NCI-H1417 (cell line): Measurements from ENCODE around the gene GNG3.
A peak's percentile ranks its signal among the peaks of the same experiment; 100 is the strongest.
"Not testable (repeated sequence)": the region's sequence is repeated elsewhere in the genome, so short reads cannot be mapped to it uniquely, and the experiment has no call there.

ENCODE experiments used
- DNase-seq, 3 experiments: peaks; one replicate each; lab custom pipeline; 2025; lab: John Stamatoyannopoulos, UW

Gene GNG3

DNA sequence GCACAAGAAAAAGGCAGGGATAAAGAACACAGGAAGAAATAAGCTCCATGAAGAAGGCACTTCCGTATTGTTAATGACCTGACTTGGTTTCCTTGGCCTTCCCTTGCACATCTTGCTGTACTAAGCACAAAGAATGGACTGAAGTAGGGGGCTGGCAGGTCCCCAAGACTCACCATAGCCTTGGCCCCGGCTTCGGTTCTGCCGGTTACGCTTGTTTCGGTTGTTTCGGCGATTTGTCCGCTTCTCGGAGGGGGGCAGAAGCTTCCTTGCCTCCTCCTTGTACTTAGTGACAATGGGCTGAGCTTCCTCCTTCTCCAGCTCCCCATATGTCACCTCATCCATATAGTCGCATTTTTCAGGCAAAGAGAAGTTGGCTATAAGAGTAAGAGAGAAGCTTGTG lies 9.3 kb downstream of the GNG3 start:
- no peak for DNase-seq

DNA sequence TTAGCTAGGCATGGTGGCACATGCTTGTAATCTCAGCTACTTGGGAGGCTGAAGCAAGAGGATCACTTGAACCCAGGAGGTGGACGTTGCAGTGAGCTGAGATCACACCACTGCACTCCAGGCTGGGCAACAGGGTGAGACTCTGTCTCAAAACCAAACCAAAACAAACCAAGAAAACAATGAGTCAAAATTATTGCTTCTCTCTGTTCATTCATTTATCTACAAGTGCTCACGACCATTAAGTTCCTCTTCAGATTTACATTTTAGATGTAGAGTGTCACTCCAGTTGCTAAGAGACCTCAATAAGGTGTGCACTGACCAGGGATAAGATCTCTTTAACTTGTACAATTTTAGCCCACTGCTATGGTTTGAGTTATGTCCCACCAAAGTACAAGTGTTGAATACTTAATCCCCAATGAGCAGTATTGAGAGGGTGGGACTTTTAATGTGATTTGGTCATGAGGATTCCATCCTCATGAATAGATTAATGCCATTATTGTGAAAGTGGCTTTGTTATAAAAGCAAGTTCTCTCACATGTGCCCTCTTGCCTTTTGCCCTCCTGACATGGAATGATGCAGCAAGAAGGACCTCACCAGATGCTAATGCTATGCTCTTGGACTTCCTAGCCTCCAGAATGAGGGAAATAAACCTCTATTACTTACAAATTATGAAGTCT lies 12.0 kb downstream of the GNG3 start:
- no peak for DNase-seq

DNA sequence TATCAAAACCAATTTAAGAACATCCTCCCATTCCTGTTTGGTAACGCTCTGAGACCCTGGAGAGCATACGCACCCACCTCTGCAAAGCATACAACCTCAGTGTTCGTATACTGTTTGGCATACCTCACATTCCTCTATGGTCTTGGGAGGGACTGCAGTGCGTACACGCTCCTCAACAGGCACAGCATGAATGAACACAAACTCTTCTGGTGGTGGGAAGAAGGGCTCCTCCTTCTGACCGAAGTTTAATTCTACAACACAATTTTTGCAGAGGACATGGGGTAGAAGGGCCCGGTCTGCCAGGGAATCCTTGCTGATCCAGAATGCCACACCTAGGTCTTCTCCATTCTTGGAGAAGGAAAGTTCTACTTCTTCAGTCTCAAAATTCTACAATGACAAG lies 14.5 kb downstream of the GNG3 start:
- DNase-seq = no peak

DNA sequence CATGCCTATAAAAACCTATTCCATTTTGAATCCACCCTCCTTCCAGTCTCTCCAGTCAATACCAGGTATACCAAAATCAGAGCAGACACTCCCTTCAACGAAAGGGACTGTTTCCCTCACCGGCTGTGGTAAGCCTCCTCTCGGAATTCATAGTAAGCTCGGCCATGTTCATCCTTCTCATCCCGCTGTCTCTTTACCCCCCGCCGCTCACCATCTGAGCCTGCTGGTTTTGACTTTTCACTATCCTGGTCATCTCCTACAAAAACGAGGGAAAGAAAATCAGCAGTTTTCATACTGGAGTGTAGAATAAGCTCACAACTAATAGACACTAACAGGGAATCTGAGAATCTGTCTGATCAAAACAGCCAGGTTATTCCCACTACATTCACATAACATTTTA lies 16.7 kb downstream of the GNG3 start:
- DNase-seq = peak in 1 of 3 experiments; percentile 26

- peak in 1 of 3 experiments; percentile 46 for DNase-seq
Measured at GRCh38 chr11:62725646-62726045, 18.2 kb downstream of the GNG3 start.

DNA sequence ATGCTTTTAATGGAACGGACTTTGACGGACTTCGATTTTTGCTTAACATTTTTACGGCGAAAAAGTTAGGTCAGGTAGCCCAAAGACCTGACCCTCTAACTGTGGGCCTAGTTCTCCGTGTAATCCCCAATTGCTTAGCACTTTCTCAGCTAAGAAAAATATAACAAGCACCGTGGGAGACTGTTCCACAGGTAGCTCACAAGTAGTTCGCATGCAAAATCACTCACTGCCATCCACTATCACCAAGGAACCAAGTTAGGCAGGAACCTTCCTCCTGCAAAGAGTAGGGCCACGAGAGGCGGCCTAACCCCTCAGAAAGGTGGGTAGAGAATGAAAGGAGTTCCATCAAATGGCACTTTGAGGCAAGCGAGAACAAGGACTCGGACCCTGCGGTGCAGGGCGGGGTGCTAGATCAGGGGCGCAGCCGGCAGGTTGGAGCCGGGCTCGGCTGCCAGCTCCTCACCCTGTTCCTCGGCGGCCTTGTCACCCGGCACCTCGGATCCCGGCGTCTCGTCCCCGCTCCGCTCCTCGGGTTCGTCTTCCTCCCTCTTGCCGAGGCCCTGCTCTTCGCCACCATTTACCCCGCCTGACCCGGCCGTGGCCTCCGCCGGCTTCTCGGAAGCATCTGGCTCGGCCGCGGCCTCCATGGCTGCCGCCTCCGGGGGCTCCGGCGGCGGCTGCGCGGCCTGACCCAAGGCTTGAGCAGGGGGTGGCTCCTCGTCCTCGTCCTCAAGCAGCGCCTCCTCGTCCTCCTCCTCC lies 18.9 kb downstream of the GNG3 start:
- peak in 1 of 3 experiments; percentile 64 for DNase-seq

GRCh38 chr11:62726915-62727164 lies 19.4 kb downstream of the GNG3 start:
- DNase-seq = no peak

DNA sequence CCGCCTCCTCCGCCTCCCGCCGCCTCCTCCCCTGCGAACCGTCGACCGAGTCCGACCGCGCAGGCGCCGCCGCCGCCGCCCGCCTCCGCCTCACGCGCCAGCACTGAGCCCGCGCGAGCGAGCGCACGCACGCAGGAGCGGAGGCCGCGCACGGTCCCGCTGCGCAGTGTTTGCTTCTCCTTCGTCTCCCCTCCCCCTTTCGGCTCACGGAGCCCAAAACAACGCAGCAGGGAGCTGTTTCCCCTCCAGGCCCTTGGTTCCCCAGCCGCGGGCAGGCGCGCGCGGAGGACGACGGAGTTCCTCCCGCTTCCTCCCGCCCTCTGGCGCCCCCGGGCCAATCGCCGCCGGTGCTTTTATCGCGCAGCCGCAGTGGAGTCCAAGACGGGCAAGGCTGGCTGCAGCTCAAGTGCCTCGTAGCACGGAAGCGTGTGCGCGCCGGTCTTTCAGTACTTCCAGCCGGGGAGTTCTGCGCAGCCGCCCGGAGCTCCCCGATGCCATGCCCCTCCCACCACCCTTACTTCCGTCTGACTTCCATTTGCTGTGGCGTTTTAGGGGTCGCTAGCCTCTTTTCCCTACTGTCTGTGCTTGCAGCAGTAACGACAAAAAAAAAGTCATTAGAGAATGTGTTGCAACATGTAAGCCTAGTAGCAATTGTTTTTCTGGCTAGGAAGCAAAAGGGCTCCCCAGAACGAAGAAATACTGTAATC lies 19.8 kb downstream of the GNG3 start, which contains the start of gene HNRNPUL2:
Gene HNRNPUL2, minus strand, starts transcription at position 293 of the 707 bp plus-strand sequence. CDS start 301 bp downstream, outside the sequence.
- DNase-seq = peak; percentile 99 to 100 (median 100)

DNA sequence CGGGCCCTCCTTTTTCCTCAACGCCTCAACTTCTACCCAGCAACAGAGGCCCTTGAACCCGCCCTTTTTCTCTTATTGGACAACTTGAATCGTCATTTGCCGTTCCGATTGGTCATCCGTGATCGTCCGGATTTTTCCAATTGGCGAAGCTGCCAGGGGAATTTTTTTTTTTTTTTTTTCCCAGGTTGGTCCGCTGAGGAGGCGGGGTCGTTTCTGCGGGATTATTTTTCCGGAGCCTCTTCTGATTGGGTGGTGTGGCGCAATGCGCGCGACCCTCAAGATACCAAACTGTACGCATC lies 20.3 kb downstream of the GNG3 start:
- DNase-seq = peak; percentile 99 to 100 (median 99)

GRCh38 chr11:62728171-62728988 lies 20.9 kb downstream of the GNG3 start, which contains the start of gene TTC9C:
Gene TTC9C, plus strand, starts transcription at chr11:62728486. Its CDS starts 363 bp downstream, at chr11:62728849.
- peak; percentile 88 to 95 (median 93) for DNase-seq

GRCh38 chr11:62730076-62730475 lies 22.6 kb downstream of the GNG3 start:
- not testable (repeated sequence) for DNase-seq

- DNase-seq = peak in 1 of 3 experiments; percentile 30
Measured at GRCh38 chr11:62732830-62733229, 25.4 kb downstream of the GNG3 start.

DNA sequence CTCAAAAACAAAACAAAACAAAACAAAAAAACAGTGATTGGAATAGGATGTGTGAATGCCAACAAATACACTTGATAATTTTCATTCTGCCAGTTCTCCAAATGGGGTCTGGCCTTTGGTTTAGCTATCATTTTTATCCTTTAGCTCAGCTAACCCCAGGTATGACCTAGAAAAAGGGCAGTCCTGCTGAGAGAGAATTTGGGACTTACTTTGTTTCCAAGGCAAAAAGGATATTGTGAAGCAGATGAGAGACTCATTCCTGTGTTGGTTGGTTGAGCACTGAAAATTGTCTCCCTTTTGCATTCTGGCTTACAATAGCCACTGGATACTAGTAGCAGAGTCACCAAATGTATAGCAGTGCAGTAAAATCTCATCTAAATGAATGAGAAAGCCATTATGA lies 29.7 kb downstream of the GNG3 start:
- no peak for DNase-seq

DNA sequence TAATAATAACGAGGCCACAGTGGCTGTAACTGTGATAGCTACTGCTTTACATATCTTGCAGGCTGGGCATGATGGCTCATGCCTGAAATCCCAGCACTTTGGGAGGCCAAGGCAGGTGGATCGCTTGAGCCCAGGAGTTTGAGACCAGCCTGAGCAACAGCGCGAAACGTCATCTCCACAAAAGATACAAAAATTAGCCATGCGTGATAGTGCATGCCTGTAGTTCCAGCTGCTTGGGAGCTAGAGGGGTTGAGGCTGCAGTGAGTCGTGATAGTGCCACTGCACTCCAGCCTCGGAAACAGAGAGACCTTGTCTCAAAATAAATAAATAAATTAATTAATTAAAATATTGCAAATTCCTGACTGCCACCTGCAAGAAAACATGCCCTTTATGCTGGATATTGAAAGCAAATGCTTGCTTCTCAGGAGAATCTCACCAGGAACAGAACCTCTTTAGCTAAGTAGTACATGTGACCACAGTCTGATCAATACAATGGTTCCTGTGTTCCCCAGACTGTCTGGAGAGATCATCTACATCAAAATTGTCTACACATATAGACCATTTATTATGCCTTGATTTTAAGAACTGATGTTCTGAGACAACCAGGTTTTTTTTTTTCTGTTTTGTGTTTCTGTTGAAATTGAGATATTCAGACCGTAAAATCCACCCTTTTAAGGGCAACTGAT lies 40.1 kb downstream of the GNG3 start:
- DNase-seq = peak in 1 of 3 experiments; percentile 33

DNA sequence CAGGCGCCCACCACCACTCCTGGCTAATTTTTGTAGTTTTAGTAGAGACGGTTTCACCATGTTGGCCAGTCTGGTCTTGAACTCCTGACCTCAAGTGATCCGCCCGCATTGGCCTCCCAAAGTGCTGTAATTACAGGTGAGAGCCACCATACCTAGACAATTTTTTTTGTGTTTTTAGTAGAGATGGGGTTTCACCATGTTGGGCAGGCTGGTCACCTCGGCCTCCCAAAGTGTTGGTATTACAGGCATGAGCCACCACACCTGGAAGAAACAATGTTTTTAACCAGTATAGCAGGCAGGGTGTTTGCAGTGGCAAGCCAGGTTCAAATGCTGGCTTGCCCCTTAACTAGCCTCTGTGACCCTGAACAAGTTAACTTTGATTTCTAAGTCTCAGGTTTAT lies 42.5 kb downstream of the GNG3 start:
- not testable (repeated sequence) for DNase-seq

GRCh38 chr11:62752177-62752785 lies 44.8 kb downstream of the GNG3 start:
- no peak for DNase-seq

- no peak for DNase-seq
Measured at GRCh38 chr11:62752994-62753735, 45.7 kb downstream of the GNG3 start.

- peak; percentile 99 to 100 (median 100) for DNase-seq
Measured at GRCh38 chr11:62753736-62754603, 46.5 kb downstream of the GNG3 start, which contains the start of gene ZBTB3. Gene ZBTB3, minus strand, starts transcription at chr11:62754160. Its CDS starts 496 bp downstream, at chr11:62753664.

DNA sequence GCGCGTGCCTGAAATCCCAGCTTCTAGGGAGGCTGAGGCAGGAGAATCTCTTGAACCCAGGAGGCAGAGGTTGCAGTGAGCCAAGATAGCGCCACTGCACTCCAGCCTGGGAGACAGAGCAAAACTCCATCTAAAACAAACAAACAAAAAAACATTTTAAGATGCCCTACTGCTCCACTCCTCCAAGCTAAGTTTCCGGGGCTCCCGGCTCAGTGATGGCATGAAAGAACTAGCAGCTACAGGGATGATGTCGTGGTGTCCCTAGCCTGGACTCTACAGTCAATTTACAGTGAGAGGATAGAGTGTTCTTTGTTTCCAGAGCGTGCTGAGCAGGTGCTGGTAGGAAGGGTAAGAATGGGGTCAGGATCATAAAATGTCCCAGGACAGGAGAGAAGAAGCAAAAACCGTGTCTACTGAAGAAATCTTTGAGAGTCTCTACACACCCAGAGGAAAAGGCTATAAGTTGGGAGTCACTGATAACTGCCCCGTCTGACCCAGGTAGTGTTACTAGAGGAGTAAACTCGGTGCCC lies 47.7 kb downstream of the GNG3 start:
- DNase-seq = no peak
